Neural progenitor cell (in vitro differentiated cells): ENCODE data around the gene RHOA. TPM values are rescaled to one million over a fixed set of nuclear protein-coding genes. Genes with fewer than 3 reads are reported as not detected.

Experiments used
- DNase-seq: peaks from one replicate; pipeline ENCODE4 v3.0.0-alpha.2; 2016; ENCODE audit warnings: low spot score
- H2AFZ ChIP-seq: fragments of 200-600 bp; sonication (generic); replicated peaks from 2 replicates; pipeline ENCODE4 v1.6.1; 2016; ENCODE audit warnings: antibody characterized with exemption
- H3F3A ChIP-seq: fragments of 200-600 bp; sonication (generic); 2 replicates; pipeline ENCODE4 v1.6.1; 2016; ENCODE audit warnings: antibody characterized with exemption, low read depth
- H3K27ac ChIP-seq: fragments of 200-600 bp; sonication (generic); 2 replicates; pipeline ENCODE4 v1.5.1; 2016; ENCODE audit warnings: mild to moderate bottlenecking
- H3K27me3 ChIP-seq: fragments of 200-600 bp; sonication (generic); 2 replicates; pipeline ENCODE4 v1.6.1; 2016; ENCODE audit warnings: mild to moderate bottlenecking, moderate library complexity
- H3K36me3 ChIP-seq: fragments of 200-600 bp; sonication (generic); 2 replicates; pipeline ENCODE4 v1.5.1; 2016
- H3K4me1 ChIP-seq: fragments of 200-600 bp; sonication (generic); 2 replicates; pipeline ENCODE4 v1.6.1; 2016; ENCODE audit warnings: mixed run types
- H3K4me2 ChIP-seq: fragments of 200-600 bp; sonication (generic); 2 replicates; pipeline ENCODE4 v1.6.1; 2016
- H3K4me3 ChIP-seq: fragments of 200-600 bp; sonication (generic); 2 replicates; pipeline ENCODE4 v1.5.1; 2016
- H3K79me2 ChIP-seq: fragments of 200-600 bp; sonication (generic); 2 replicates; pipeline ENCODE4 v1.6.1; 2016; ENCODE audit warnings: low read depth
- H3K9ac ChIP-seq: fragments of 200-600 bp; sonication (generic); 2 replicates; pipeline ENCODE4 v1.6.1; 2016
- H3K9me3 ChIP-seq: fragments of 200-600 bp; sonication (generic); 2 replicates; pipeline ENCODE4 v1.5.1; 2016; ENCODE audit warnings: low read depth
- H4K20me1 ChIP-seq: fragments of 200-600 bp; sonication (generic); 2 replicates; pipeline ENCODE4 v1.6.1; 2016; ENCODE audit warnings: low read depth
- H3K27ac Mint-ChIP-seq: 3 replicates; pipeline ENCODE4 v1.8.0; 2021; ENCODE audit warnings: mixed read lengths
- H3K27me3 Mint-ChIP-seq: 2 replicates; pipeline ENCODE4 v1.8.0; 2022; ENCODE audit warnings: low read depth, mild to moderate bottlenecking, inconsistent platforms, moderate library complexity, mixed read lengths; ENCODE audit not compliant: insufficient read depth
- H3K36me3 Mint-ChIP-seq: 3 replicates; pipeline ENCODE4 v1.8.0; 2021; ENCODE audit warnings: mixed read lengths
- H3K4me1 Mint-ChIP-seq: 3 replicates; pipeline ENCODE4 v1.8.0; 2021; ENCODE audit warnings: mixed read lengths
- H3K4me3 Mint-ChIP-seq: 3 replicates; pipeline ENCODE4 v1.8.0; 2021; ENCODE audit warnings: mild to moderate bottlenecking, moderate library complexity, mixed read lengths
- H3K9me3 Mint-ChIP-seq: 3 replicates; pipeline ENCODE4 v1.8.0; 2020; ENCODE audit warnings: mixed read lengths
- EZH2 ChIP-seq: fragments of 200-600 bp; sonication (generic); IDR thresholded peaks from 2 replicates; pipeline ENCODE4 v1.6.1; 2017; ENCODE audit warnings: antibody characterized with exemption, mild to moderate bottlenecking, moderate library complexity
- EZH2phosphoT487 ChIP-seq: fragments of 200-600 bp; sonication (generic); IDR thresholded peaks from 2 replicates; pipeline ENCODE4 v1.6.1; 2017; ENCODE audit warnings: antibody characterized with exemption
- total RNA-seq: library from RNA; depleted of rRNA; stranded (reverse); fragments of >200 nt; gene quantifications from 2 replicates; pipeline ENCODE4 v1.2.3, GENCODE V29; 2015; ENCODE audit warnings: low replicate concordance
- TF ChIP-seq, protein P1 (sequence below): fragments of 200-600 bp; sonication (generic); IDR thresholded peaks from 2 replicates; pipeline ENCODE4 v1.5.1; 2017; ENCODE audit warnings: antibody characterized with exemption, mild to moderate bottlenecking

The RHOA gene
- total RNA-seq, 1 donor from 2014 or later = 460 TPM

DNA sequence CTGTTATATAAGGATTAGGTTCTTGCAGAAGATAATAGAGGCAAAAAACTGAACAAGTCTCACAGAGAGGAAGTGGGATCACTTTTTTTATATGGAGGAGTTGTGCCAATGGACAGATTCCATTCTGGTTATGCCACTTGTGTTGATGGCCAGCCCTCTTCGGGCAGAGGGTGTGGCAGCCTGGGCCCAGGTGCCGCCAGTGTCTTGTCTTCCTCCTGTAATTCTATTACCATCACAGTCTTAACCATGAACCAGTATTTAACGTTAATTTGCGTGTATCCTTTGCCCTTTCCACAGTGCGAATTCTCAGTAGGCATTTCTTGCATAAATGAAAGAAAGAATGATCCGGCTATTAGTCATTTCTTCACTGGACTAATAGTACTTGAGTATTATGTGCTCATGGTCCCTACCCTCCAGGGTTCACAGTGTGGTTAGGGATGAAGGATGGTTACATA, 65.0 kb downstream of the RHOA start:
- Mint-ChIP-seq H3K36me3 (no peaks in the 10 kb centered on the region), H3K9me3 (no peaks in the 10 kb centered on the region), H3K27ac (no peak overlapping the region), H3K4me3 (no peak overlapping the region), H3K27me3 (peaks cover 6% of the 10 kb centered on the region), H3K4me1 (peaks cover 5% of the 10 kb centered on the region)
- peaks cover 4% of the 10 kb centered on the region for H3F3A ChIP-seq
- no peaks in the 10 kb centered on the region for H3K9me3 ChIP-seq
- H3K79me2 ChIP-seq = no peaks in the 10 kb centered on the region
- DNase-seq = no peak
- H4K20me1 ChIP-seq = no peaks in the 10 kb centered on the region
- H3K36me3 ChIP-seq = no peaks in the 10 kb centered on the region
- no peaks in the 10 kb centered on the region for H3K27me3 ChIP-seq
- H3K4me1 ChIP-seq = no peaks in the 10 kb centered on the region
- no peak overlapping the region for H3K9ac ChIP-seq
- no peak overlapping the region for H2AFZ ChIP-seq
- H3K4me3 ChIP-seq = no peak overlapping the region
- no peak overlapping the region for H3K27ac ChIP-seq
- TF ChIP-seq EZH2 (no peak), EZH2phosphoT487 (no peak)
- TF ChIP-seq, protein P1, sequence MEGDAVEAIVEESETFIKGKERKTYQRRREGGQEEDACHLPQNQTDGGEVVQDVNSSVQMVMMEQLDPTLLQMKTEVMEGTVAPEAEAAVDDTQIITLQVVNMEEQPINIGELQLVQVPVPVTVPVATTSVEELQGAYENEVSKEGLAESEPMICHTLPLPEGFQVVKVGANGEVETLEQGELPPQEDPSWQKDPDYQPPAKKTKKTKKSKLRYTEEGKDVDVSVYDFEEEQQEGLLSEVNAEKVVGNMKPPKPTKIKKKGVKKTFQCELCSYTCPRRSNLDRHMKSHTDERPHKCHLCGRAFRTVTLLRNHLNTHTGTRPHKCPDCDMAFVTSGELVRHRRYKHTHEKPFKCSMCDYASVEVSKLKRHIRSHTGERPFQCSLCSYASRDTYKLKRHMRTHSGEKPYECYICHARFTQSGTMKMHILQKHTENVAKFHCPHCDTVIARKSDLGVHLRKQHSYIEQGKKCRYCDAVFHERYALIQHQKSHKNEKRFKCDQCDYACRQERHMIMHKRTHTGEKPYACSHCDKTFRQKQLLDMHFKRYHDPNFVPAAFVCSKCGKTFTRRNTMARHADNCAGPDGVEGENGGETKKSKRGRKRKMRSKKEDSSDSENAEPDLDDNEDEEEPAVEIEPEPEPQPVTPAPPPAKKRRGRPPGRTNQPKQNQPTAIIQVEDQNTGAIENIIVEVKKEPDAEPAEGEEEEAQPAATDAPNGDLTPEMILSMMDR = no peak
- H3K4me2 ChIP-seq = no peak overlapping the region

DNA sequence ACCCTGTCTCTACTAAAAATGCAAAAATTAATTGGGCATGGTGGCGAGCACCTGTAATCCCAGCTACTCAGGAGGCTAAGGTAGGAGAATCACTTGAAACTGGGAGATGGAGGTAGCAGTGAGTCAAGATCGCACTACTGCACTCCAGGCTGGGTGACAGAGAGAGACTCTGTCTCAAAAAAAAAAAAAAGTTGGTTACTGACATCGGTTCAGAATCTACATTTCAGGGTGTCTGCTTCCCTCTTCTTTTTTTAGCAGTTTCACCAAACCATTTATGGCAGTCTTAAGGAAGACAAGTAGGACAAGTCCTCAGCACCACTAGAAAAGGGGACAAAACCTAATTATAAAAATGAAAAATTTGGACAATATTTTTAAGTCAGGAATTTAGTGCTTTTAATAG, 68.6 kb downstream of the RHOA start:
- Mint-ChIP-seq H3K27ac (no peak overlapping the region), H3K9me3 (no peaks in the 10 kb centered on the region), H3K27me3 (peaks cover 14% of the 10 kb centered on the region), H3K4me1 (peaks cover 23% of the 10 kb centered on the region), H3K36me3 (peaks cover 2% of the 10 kb centered on the region), H3K4me3 (no peak overlapping the region)
- no peak overlapping the region for H3K4me3 ChIP-seq
- H3K79me2 ChIP-seq = peaks cover 16% of the 10 kb centered on the region
- H3K4me1 ChIP-seq = peaks cover 7% of the 10 kb centered on the region
- no peak overlapping the region for H3K27ac ChIP-seq
- H3K36me3 ChIP-seq = no peaks in the 10 kb centered on the region
- no peak for TF ChIP-seq EZH2
- TF ChIP-seq EZH2phosphoT487 = no peak
- TF ChIP-seq, protein P1 = no peak
- H3K27me3 ChIP-seq = no peaks in the 10 kb centered on the region
- peaks cover 30% of the 10 kb centered on the region for H3F3A ChIP-seq
- H3K9me3 ChIP-seq = no peaks in the 10 kb centered on the region
- DNase-seq = no peak
- no peak overlapping the region for H2AFZ ChIP-seq
- H3K9ac ChIP-seq = no peak overlapping the region
- no peak overlapping the region for H3K4me2 ChIP-seq
- H4K20me1 ChIP-seq = no peaks in the 10 kb centered on the region

DNA sequence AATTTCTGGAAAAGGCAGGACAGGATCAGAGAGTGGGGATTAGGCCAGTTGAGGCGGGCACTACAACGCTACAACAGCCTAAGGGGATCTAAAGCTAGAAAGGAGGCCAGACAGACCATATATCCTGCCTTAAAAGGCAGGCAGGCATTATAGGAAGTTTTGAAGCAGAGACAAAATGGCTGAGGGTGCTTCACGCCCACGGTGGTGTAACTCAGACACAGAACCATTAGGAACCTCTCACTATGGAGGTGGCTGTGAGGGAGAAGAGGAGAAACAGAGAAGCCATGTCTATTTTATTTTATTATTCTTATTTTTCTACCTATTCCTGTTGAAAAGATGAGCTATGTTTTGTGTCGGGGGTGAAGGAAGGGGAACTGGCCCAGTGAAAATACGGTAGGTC, 69.8 kb downstream of the RHOA start:
- Mint-ChIP-seq H3K27me3 (peaks cover 12% of the 10 kb centered on the region), H3K4me3 (no peak overlapping the region), H3K27ac (no peak overlapping the region)

More for the DNA sequence above, 69.8 kb downstream of the RHOA start:
- peaks cover 7% of the 10 kb centered on the region for H3K4me1 ChIP-seq
- DNase-seq = no peak
- no peaks in the 10 kb centered on the region for H3K9me3 ChIP-seq
- TF ChIP-seq, protein P1 = no peak
- TF ChIP-seq EZH2 (no peak), EZH2phosphoT487 (no peak)
- H3K27me3 ChIP-seq = no peaks in the 10 kb centered on the region
- no peaks in the 10 kb centered on the region for H4K20me1 ChIP-seq
- H3K36me3 ChIP-seq = no peaks in the 10 kb centered on the region
- Mint-ChIP-seq H3K4me1 (peaks cover 26% of the 10 kb centered on the region), H3K9me3 (no peaks in the 10 kb centered on the region), H3K36me3 (peaks cover 2% of the 10 kb centered on the region)
- H3K4me3 ChIP-seq = no peak overlapping the region
- H3K27ac ChIP-seq = no peak overlapping the region
- H3K79me2 ChIP-seq = peaks cover 27% of the 10 kb centered on the region
- no peak overlapping the region for H3K9ac ChIP-seq
- no peak overlapping the region for H3K4me2 ChIP-seq
- peaks cover 30% of the 10 kb centered on the region for H3F3A ChIP-seq
- no peak overlapping the region for H2AFZ ChIP-seq
